ENCODE measurements around the gene C10orf90.

The C10orf90 gene

DNA sequence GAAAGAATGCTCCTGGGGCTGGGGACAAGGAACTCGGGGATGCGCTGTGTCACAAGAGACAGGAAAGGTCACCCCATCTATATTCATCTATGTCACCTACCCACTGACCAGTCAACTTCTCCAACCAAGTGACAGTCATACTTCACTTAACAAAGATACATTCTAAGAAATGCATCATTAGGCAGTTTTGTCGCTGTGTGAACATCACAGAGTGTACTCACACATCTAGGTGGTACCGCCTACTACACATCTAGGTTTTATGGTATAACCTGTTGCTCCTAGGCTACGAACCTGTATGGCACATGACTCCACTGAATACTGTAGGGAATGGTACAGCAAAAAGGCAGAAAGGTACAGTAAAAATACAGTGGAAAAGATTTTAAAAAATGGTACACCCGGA lies 278.4 kb downstream of the C10orf90 start:
- Histone ChIP-seq H3K9me2 (replicated peaks; ENCODE audit: control insufficient read depth, low read length) (no peaks in the 10 kb centered on the region), H3K4me3 (ENCODE audit: low read length) (no peak overlapping the region), H3K79me2 (ENCODE audit: control insufficient read depth, low read length) (no peaks in the 10 kb centered on the region), H3K27me3 (ENCODE audit: control insufficient read depth, low read length) (no peaks in the 10 kb centered on the region), H4K20me1 (ENCODE audit: control insufficient read depth, insufficient read depth, low read depth, low read length) (no peaks in the 10 kb centered on the region), H3K4me2 (ENCODE audit: low read length) (no peak overlapping the region), H3K36me3 (ENCODE audit: control insufficient read depth, low read length) (no peaks in the 10 kb centered on the region), H3F3A (ENCODE audit: control insufficient read depth, insufficient read depth) (no peaks in the 10 kb centered on the region), H3K27ac (ENCODE audit: low read depth, low read length) (no peak overlapping the region), H3K4me1 (ENCODE audit: control insufficient read depth, low read length) (no peaks in the 10 kb centered on the region), H3K9me3 (ENCODE audit: control insufficient read depth, insufficient read depth, low read length) (no peaks in the 10 kb centered on the region; the same call in 1 of the 2 replicates)
- TF ChIP-seq, protein P1, sequence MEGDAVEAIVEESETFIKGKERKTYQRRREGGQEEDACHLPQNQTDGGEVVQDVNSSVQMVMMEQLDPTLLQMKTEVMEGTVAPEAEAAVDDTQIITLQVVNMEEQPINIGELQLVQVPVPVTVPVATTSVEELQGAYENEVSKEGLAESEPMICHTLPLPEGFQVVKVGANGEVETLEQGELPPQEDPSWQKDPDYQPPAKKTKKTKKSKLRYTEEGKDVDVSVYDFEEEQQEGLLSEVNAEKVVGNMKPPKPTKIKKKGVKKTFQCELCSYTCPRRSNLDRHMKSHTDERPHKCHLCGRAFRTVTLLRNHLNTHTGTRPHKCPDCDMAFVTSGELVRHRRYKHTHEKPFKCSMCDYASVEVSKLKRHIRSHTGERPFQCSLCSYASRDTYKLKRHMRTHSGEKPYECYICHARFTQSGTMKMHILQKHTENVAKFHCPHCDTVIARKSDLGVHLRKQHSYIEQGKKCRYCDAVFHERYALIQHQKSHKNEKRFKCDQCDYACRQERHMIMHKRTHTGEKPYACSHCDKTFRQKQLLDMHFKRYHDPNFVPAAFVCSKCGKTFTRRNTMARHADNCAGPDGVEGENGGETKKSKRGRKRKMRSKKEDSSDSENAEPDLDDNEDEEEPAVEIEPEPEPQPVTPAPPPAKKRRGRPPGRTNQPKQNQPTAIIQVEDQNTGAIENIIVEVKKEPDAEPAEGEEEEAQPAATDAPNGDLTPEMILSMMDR (IDR thresholded peaks at IDR 0.05; ENCODE audit: low read depth, low read length, poor library complexity, severe bottlenecking), result no peak
- no peak for TF ChIP-seq EZH2phosphoT487 (IDR thresholded peaks at IDR 0.05; ENCODE audit: borderline replicate concordance, low read length)

DNA sequence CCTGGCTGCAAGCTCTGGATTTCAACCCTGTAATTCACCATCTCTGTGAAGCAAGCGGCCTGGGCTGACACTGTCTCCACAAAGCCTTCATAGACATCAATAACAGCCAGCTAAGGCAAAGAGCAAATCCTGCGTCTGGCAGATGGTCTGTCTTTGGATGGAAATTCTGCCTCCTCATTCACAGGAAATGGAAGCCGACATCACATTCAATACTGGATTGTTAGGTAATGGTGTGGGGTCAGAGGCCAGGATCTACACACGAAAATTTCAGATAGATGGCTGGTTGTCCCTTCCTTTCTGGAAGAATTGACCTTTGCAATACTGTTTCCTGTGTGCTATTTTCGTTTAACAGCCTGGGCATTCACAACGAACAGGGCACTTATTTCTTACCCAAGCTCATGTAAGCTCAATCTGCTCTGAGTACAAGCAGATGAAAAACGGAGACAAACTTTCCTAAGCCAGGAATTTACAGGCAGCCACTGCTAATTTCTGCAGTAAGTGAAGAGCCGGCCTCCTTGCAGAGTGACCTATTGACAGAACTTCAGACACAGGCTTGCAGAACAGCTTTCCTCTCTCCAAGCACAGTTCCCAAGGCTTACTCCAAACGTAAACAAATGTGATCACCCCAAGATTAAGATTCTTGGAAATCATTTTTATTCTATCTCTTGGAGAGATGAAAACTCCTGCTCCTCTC lies 279.2 kb downstream of the C10orf90 start:
- H3K9me3 ChIP-seq (ENCODE audit: control insufficient read depth, insufficient read depth, low read length), result no peaks in the 10 kb centered on the region; the same call in 1 of the 2 replicates
- H3K27ac ChIP-seq (ENCODE audit: low read depth, low read length), result no peak overlapping the region
- no peaks in the 10 kb centered on the region for H3K9me2 ChIP-seq (replicated peaks; ENCODE audit: control insufficient read depth, low read length)
- no peaks in the 10 kb centered on the region for H3K27me3 ChIP-seq (ENCODE audit: control insufficient read depth, low read length)
- no peak for TF ChIP-seq EZH2phosphoT487 (IDR thresholded peaks at IDR 0.05; ENCODE audit: borderline replicate concordance, low read length)
- TF ChIP-seq, protein P1 (IDR thresholded peaks at IDR 0.05; ENCODE audit: low read depth, low read length, poor library complexity, severe bottlenecking), result no peak
- H3K4me3 ChIP-seq (ENCODE audit: low read length), result no peak overlapping the region
- H3F3A ChIP-seq (ENCODE audit: control insufficient read depth, insufficient read depth), result no peaks in the 10 kb centered on the region
- H3K36me3 ChIP-seq (ENCODE audit: control insufficient read depth, low read length), result no peaks in the 10 kb centered on the region
- no peak overlapping the region for H3K4me2 ChIP-seq (ENCODE audit: low read length)
- H4K20me1 ChIP-seq (ENCODE audit: control insufficient read depth, insufficient read depth, low read depth, low read length), result no peaks in the 10 kb centered on the region
- H3K79me2 ChIP-seq (ENCODE audit: control insufficient read depth, low read length), result no peaks in the 10 kb centered on the region
- no peaks in the 10 kb centered on the region for H3K4me1 ChIP-seq (ENCODE audit: control insufficient read depth, low read length)

DNA sequence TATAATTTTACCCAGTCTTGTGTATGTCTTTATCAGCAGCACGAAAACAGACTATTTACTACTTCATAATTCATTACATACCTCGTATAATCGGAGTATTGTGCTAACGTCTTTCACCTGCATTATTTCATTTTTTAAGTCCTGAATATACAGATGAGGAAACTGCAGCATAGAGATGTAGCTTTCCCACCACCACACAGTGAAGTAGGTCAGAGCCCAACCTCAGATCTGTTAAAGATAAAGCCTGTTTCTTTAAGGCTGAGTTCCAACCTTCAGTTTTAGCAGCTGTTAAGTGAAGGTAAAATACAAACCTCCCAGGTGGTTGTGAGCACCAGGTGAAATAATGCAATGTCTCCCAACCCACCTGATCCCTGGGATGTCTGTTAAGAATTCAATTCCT lies 280.2 kb downstream of the C10orf90 start:
- TF ChIP-seq, protein P1 (IDR thresholded peaks at IDR 0.05; ENCODE audit: low read depth, low read length, poor library complexity, severe bottlenecking), result no peak
- TF ChIP-seq EZH2phosphoT487 (IDR thresholded peaks at IDR 0.05; ENCODE audit: borderline replicate concordance, low read length), result no peak
- no peaks in the 10 kb centered on the region for H3K79me2 ChIP-seq (ENCODE audit: control insufficient read depth, low read length)
- H3K4me1 ChIP-seq (ENCODE audit: control insufficient read depth, low read length), result no peaks in the 10 kb centered on the region
- H3K9me3 ChIP-seq (ENCODE audit: control insufficient read depth, insufficient read depth, low read length), result no peaks in the 10 kb centered on the region; the same call in 1 of the 2 replicates
- no peaks in the 10 kb centered on the region for H3K36me3 ChIP-seq (ENCODE audit: control insufficient read depth, low read length)
- no peaks in the 10 kb centered on the region for H3K9me2 ChIP-seq (replicated peaks; ENCODE audit: control insufficient read depth, low read length)
- no peak overlapping the region for H3K4me3 ChIP-seq (ENCODE audit: low read length)
- H3K27ac ChIP-seq (ENCODE audit: low read depth, low read length), result no peak overlapping the region
- no peaks in the 10 kb centered on the region for H3F3A ChIP-seq (ENCODE audit: control insufficient read depth, insufficient read depth)
- H4K20me1 ChIP-seq (ENCODE audit: control insufficient read depth, insufficient read depth, low read depth, low read length), result no peaks in the 10 kb centered on the region
- H3K27me3 ChIP-seq (ENCODE audit: control insufficient read depth, low read length), result no peaks in the 10 kb centered on the region
- H3K4me2 ChIP-seq (ENCODE audit: low read length), result no peak overlapping the region

Measured in DOHH2 (cell line).